Natural killer cell treated with Interleukin-12 subunit alpha and Interleukin-12 subunit beta and Interleukin-15 and Interleukin-18, amount 100 ng/mL, for 72 hours (primary cell): Measurements from ENCODE around the gene SLC41A2. TPM values are rescaled to one million over a fixed set of nuclear protein-coding genes. Genes with fewer than 3 reads are reported as not detected.
"Not testable (repeated sequence)": the region's sequence is repeated elsewhere in the genome, so short reads cannot be mapped to it uniquely, and the experiment has no call there.

Source experiments
- ATAC-seq, 2 donors: fragments of 150-1000 bp; cut with Tn5 transposase in 1 of 2; sonication (Bioruptor Pico), chemical (Tn5 transposase) in 1 of 2; 2 replicates each; pipeline ENCODE4 v1.10.0; 2021
- DNase-seq: peaks from one replicate; pipeline ENCODE4 v3.0.0; 2022; ENCODE audit warnings: low spot score
- H3K27ac Mint-ChIP-seq, 2 donors: 1 replicate in 1 of 2; 2 replicates in 1 of 2; pipeline ENCODE4 v1.8.0; 2022; ENCODE audit warnings: mixed read lengths in 2 of 2, mild to moderate bottlenecking in 1 of 2, moderate library complexity in 1 of 2
- H3K27me3 Mint-ChIP-seq, 2 donors: 1 replicate in 1 of 2; 2 replicates in 1 of 2; pipeline ENCODE4 v1.8.0; 2022; ENCODE audit warnings: mixed read lengths in 2 of 2
- H3K36me3 Mint-ChIP-seq: one replicate; pipeline ENCODE4 v1.8.0; 2022; ENCODE audit warnings: mixed read lengths
- H3K4me1 Mint-ChIP-seq, 2 donors: 1 replicate in 1 of 2; 2 replicates in 1 of 2; pipeline ENCODE4 v1.8.0; 2022; ENCODE audit warnings: low read depth in 2 of 2, mixed read lengths in 2 of 2, mild to moderate bottlenecking in 1 of 2
- H3K4me3 Mint-ChIP-seq: one replicate; pipeline ENCODE4 v1.8.0; 2022; ENCODE audit warnings: mixed read lengths
- H3K9me3 Mint-ChIP-seq: 2 replicates; pipeline ENCODE4 v1.8.0; 2022; ENCODE audit warnings: mixed read lengths
- total RNA-seq, 2 donors: library from RNA; stranded (reverse); gene quantifications; one replicate each; pipeline ENCODE4 v1.2.3, GENCODE V29; 2022

SLC41A2 gene
- 10 to 100 TPM; 14.9 to 17.6 TPM for total RNA-seq

GRCh38 chr12:104958001-104958804 is at the start of gene SLC41A2:
SLC41A2 (minus strand) TSS chr12:104958290; CDS start chr12:104928527, 29,763 bp downstream.
- H3K9me3 Mint-ChIP-seq = no peaks in the 10 kb centered on the region
- ATAC-seq (peak; percentile 92 to 94), DNase-seq (peak; percentile 86)
- H3K27ac Mint-ChIP-seq = peak within 1 kb of the TSS; percentile 79 to 87
- H3K4me1 Mint-ChIP-seq = peaks cover 16 to 25% of the 10 kb centered on the region in 2 donors
- H3K36me3 Mint-ChIP-seq = no peaks in the 10 kb centered on the region
- peaks cover 25 to 43% of the 10 kb centered on the region in 2 donors for H3K27me3 Mint-ChIP-seq
- H3K4me3 Mint-ChIP-seq = peak within 1 kb of the TSS; percentile 89

GRCh38 chr12:105001476-105001875 is 43.4 kb upstream of the SLC41A2 start:
- H3K4me3 Mint-ChIP-seq = no peak overlapping the region
- H3K9me3 Mint-ChIP-seq = no peaks in the 10 kb centered on the region
- H3K36me3 Mint-ChIP-seq = peaks cover 53% of the 10 kb centered on the region
- no peak for ATAC-seq
- H3K4me1 Mint-ChIP-seq = peaks cover 0 to 7% of the 10 kb centered on the region in 2 donors
- DNase-seq = no peak
- H3K27me3 Mint-ChIP-seq = no peaks in the 10 kb centered on the region
- no peak overlapping the region for H3K27ac Mint-ChIP-seq

- H3K27ac Mint-ChIP-seq = no peak overlapping the region
These were observed 41.2 kb upstream of the SLC41A2 start for GRCh38 chr12:104999347-104999685.

GRCh38 chr12:104998423-104999346 is 40.6 kb upstream of the SLC41A2 start:
- H3K9me3 Mint-ChIP-seq = no peaks in the 10 kb centered on the region
- no peak overlapping the region for H3K4me3 Mint-ChIP-seq
- peaks cover 47% of the 10 kb centered on the region for H3K36me3 Mint-ChIP-seq
- H3K27ac Mint-ChIP-seq = no peak overlapping the region
- H3K27me3 Mint-ChIP-seq = no peaks in the 10 kb centered on the region
- DNase-seq (no peak), ATAC-seq (no peak)
- H3K4me1 Mint-ChIP-seq = peaks cover 0 to 7% of the 10 kb centered on the region in 2 donors

More at GRCh38 chr12:104999347-104999685, 41.2 kb upstream of the SLC41A2 start:
- no peak for DNase-seq
- no peak overlapping the region for H3K4me3 Mint-ChIP-seq
- H3K27me3 Mint-ChIP-seq = no peaks in the 10 kb centered on the region
- H3K4me1 Mint-ChIP-seq = peaks cover 0 to 7% of the 10 kb centered on the region in 2 donors
- H3K36me3 Mint-ChIP-seq = peaks cover 45% of the 10 kb centered on the region
- H3K9me3 Mint-ChIP-seq = no peaks in the 10 kb centered on the region
- no peak for ATAC-seq

GRCh38 chr12:104997541-104997940 is 39.5 kb upstream of the SLC41A2 start:
- Mint-ChIP-seq H3K4me1 (peaks cover 0 to 7% of the 10 kb centered on the region in 2 donors), H3K9me3 (no peaks in the 10 kb centered on the region), H3K36me3 (peaks cover 51% of the 10 kb centered on the region), H3K27ac (no peak overlapping the region), H3K4me3 (no peak overlapping the region), H3K27me3 (no peaks in the 10 kb centered on the region)
- ATAC-seq = no peak
- DNase-seq = no peak

GRCh38 chr12:104994336-104994735 is 36.2 kb upstream of the SLC41A2 start:
- Mint-ChIP-seq H3K27me3 (no peaks in the 10 kb centered on the region), H3K36me3 (peaks cover 37% of the 10 kb centered on the region), H3K9me3 (no peaks in the 10 kb centered on the region), H3K4me3 (no peak overlapping the region), H3K4me1 (peaks cover 5 to 9% of the 10 kb centered on the region in 2 donors), H3K27ac (no peak overlapping the region)
- DNase-seq = no peak
- ATAC-seq = no peak

- Mint-ChIP-seq H3K4me3 (no peak overlapping the region), H3K27ac (no peak overlapping the region), H3K9me3 (no peaks in the 10 kb centered on the region), H3K4me1 (peaks cover 18 to 24% of the 10 kb centered on the region in 2 donors), H3K36me3 (peaks cover 26% of the 10 kb centered on the region), H3K27me3 (no peaks in the 10 kb centered on the region)
- ATAC-seq (no peak), DNase-seq (no peak)
These were observed 33.6 kb upstream of the SLC41A2 start for GRCh38 chr12:104991565-104992128.

- no peaks in the 10 kb centered on the region for H3K27me3 Mint-ChIP-seq
- H3K9me3 Mint-ChIP-seq = no peaks in the 10 kb centered on the region
- H3K4me3 Mint-ChIP-seq = no peak overlapping the region
- peaks cover 18 to 25% of the 10 kb centered on the region in 2 donors for H3K4me1 Mint-ChIP-seq
- no peak for DNase-seq
- H3K27ac Mint-ChIP-seq = no peak overlapping the region
- ATAC-seq = no peak
- peaks cover 25% of the 10 kb centered on the region for H3K36me3 Mint-ChIP-seq
These were observed 32.9 kb upstream of the SLC41A2 start for GRCh38 chr12:104990950-104991349.

GRCh38 chr12:104986022-104986941 is 28.2 kb upstream of the SLC41A2 start, which contains the start of gene NOPCHAP1:
NOPCHAP1 (plus strand) TSS chr12:104986316; CDS start chr12:104986353, 37 bp downstream.
- H3K4me3 Mint-ChIP-seq = peak within 1 kb of the TSS; percentile 81
- peaks cover 27 to 31% of the 10 kb centered on the region in 2 donors for H3K4me1 Mint-ChIP-seq
- H3K36me3 Mint-ChIP-seq = peaks cover 12% of the 10 kb centered on the region
- H3K9me3 Mint-ChIP-seq = no peaks in the 10 kb centered on the region
- peak; percentile 89 for DNase-seq
- peak within 1 kb of the TSS in 1 of 2 donors; percentile 5 for H3K27ac Mint-ChIP-seq
- peak; percentile 99 to 100 for ATAC-seq
- peaks cover 4 to 5% of the 10 kb centered on the region in 2 donors for H3K27me3 Mint-ChIP-seq

GRCh38 chr12:104985206-104985605 is 27.1 kb upstream of the SLC41A2 start:
- peaks cover 8 to 11% of the 10 kb centered on the region in 2 donors for H3K27me3 Mint-ChIP-seq
- ATAC-seq (no peak), DNase-seq (no peak)
- H3K4me3 Mint-ChIP-seq = peak overlapping the region; percentile 81
- peaks cover 27 to 31% of the 10 kb centered on the region in 2 donors for H3K4me1 Mint-ChIP-seq
- H3K36me3 Mint-ChIP-seq = peaks cover 12% of the 10 kb centered on the region
- no peak overlapping the region for H3K27ac Mint-ChIP-seq
- no peaks in the 10 kb centered on the region for H3K9me3 Mint-ChIP-seq

- not testable (repeated sequence) for H3K4me1 Mint-ChIP-seq
These were observed 19.6 kb upstream of the SLC41A2 start for GRCh38 chr12:104977688-104978087.

GRCh38 chr12:104976703-104977102 is 18.6 kb upstream of the SLC41A2 start:
- Mint-ChIP-seq H3K36me3 (no peaks in the 10 kb centered on the region), H3K9me3 (no peaks in the 10 kb centered on the region), H3K27ac (no peak overlapping the region)

More at GRCh38 chr12:104977688-104978087, 19.6 kb upstream of the SLC41A2 start:
- H3K9me3 Mint-ChIP-seq, H3K27me3 Mint-ChIP-seq, H3K36me3 Mint-ChIP-seq, H3K4me3 Mint-ChIP-seq, H3K27ac Mint-ChIP-seq, ATAC-seq, DNase-seq: not testable (repeated sequence)

More at GRCh38 chr12:104976703-104977102, 18.6 kb upstream of the SLC41A2 start:
- peaks cover 0 to 6% of the 10 kb centered on the region in 2 donors for H3K4me1 Mint-ChIP-seq
- DNase-seq (no peak), ATAC-seq (no peak)
- H3K4me3 Mint-ChIP-seq = no peak overlapping the region
- peaks cover 7% of the 10 kb centered on the region in 2 donors for H3K27me3 Mint-ChIP-seq
